ENCODE results near the gene ARMH1. TPM values are rescaled to one million over a fixed set of nuclear protein-coding genes. Genes with fewer than 3 reads are reported as not detected.

ARMH1 gene
- total RNA-seq: 1 to 10 TPM in 3 of 6 donors, under 1 TPM in 3; 0.42 to 2.9 (median 1.1) TPM
- 10 to 100 TPM in 1 of 2 donors, 1 to 10 TPM in 1; 5.6 to 10.7 TPM for polyA plus RNA-seq

DNA sequence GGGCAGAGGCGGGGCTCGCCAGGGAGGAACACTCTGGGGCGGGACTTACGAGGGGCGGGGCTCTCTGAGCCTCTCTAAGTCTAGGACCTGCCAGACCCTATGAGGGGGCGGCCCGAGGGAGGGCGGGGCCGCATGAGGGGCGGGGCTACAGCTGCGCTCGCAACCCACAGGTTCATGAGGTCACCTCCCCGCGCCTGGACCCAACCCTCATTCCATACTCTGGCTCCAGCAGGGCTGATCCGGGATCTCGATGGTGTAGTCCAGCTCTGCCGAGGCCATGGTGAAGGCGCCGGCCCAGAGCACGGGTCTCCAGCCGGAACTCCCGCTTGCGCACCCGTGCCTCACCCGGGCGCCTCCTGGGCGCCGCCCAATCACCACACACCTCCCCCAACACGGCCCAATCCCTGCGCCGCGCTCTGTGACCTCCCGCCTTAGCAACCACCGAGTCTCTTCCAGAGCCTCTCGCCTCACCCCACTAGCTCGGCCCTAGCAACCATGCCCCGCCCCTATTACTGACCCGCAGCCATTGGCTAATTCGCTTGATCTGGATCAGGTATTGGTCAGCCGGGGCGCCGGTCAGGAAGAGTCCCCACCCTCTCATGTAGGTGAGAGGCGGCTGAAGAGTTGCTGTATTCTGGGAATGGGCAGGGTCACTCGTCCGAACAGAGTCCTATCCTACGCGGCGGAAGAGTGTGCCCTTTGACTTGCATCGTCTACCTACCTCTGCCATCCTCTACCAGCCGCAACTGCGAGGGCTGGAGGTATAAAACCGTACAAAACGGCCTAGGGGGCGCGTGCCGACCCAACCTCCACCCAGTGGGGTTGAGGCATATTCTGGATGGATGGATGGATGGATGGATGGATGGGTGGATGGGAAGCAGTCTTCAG lies at the start of gene ARMH1, which contains the start of gene TMEM53:
Gene ARMH1, plus strand, starts transcription at position 602 of the 888 bp plus-strand sequence. CDS start 14,984 bp downstream, outside the sequence.
Gene TMEM53, minus strand, starts transcription at position 369 of the 888 bp plus-strand sequence. Its CDS starts 90 bp downstream, at position 279.
- peak; percentile 59 for FAIRE-seq
- Histone ChIP-seq H3K36me3 (no peaks in the 10 kb centered on the region), H3K27me3 (no peaks in the 10 kb centered on the region), H3K27ac (peak within 1 kb of the TSS; percentile 92 to 98 (median 97)), H3K4me3 (peak within 1 kb of the TSS; percentile 36 to 65 (median 54)), H3K9me3 (no peaks in the 10 kb centered on the region), H3K4me1 (peaks cover 0 to 21% (median 0%) of the 10 kb centered on the region in 3 donors)
- intact Hi-C loops (cut with DNase I): no loop called here
- peak; percentile 92 to 96 (median 95) for ATAC-seq
- TF ChIP-seq, protein P1, sequence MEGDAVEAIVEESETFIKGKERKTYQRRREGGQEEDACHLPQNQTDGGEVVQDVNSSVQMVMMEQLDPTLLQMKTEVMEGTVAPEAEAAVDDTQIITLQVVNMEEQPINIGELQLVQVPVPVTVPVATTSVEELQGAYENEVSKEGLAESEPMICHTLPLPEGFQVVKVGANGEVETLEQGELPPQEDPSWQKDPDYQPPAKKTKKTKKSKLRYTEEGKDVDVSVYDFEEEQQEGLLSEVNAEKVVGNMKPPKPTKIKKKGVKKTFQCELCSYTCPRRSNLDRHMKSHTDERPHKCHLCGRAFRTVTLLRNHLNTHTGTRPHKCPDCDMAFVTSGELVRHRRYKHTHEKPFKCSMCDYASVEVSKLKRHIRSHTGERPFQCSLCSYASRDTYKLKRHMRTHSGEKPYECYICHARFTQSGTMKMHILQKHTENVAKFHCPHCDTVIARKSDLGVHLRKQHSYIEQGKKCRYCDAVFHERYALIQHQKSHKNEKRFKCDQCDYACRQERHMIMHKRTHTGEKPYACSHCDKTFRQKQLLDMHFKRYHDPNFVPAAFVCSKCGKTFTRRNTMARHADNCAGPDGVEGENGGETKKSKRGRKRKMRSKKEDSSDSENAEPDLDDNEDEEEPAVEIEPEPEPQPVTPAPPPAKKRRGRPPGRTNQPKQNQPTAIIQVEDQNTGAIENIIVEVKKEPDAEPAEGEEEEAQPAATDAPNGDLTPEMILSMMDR (IDR thresholded peaks at IDR 0.05): no peak
- 0 to 1% methylated on average over 53 to 56 of the region's 56 CpGs for WGBS, 2 donors
- DNase-seq: peak; percentile 96 to 100 (median 100)

DNA sequence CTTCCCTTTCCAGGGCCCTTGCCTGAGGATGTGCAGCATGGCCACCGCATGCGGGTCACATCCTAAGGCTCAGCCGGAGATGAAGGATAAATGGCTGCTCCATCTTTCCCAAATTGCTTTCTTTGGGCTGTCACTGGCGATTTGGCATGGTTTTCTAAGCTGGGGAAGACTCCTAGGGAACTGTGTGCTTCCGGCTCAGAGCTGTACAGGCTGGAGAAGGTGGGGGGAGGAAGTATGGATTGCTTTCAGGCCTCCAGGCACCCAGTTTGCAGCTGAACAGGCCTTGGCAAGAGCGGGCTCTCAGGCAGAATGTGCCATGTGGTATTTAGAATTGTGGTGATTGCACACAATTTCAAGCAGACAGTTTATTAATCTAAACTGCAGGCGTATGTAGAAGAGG lies 49.2 kb upstream of the ARMH1 start:
- no peak for FAIRE-seq
- 87 to 93% methylated on average over 7 of the region's 7 CpGs for WGBS, 2 donors

DNA sequence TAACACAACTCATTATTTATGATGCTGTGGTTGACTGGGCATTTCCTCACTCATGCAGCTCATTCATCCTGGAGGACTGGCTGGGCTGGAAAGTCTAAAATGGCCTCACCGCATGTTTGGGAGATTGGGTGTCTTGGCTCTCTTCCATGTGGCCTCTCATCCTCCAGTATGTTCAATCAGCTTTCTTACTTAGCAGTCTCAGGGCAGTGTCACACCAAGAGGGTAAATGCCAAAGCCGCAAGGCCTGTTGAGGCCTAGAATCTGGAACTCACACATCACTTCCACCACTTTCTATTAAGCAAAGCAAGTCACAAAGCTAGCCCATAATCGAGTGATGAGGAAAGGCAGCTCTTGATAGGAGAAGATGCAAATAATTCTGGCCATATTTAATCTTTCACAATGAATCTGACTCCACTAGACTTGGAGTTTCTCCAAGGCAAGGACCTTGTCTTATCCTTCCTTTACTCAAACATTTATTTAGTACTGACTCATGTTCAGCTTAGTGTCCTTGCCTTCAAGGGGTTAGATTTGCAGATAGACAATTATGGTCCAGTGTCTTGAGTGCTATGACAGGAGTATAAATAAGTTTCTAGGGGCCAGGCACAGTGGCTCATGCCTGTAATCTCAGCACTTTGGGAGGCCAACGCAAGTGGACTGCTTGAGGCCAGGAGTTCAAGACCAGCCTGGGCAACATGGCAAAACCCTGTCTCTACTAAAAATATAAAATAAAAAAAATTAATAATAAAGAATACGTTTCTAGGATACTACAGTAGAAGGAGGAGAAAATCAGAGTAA lies 45.4 kb upstream of the ARMH1 start:
- DNase-seq: peak in 3 of 6 donors; percentile 3 to 40 (median 6)
- intact Hi-C loops (cut with DNase I): no loop called here
- no peak for FAIRE-seq
- H3K4me3 ChIP-seq: no peak overlapping the region
- no peaks in the 10 kb centered on the region for H3K9me3 ChIP-seq
- H3K27ac ChIP-seq: no peak overlapping the region
- ATAC-seq: no peak
- H3K36me3 ChIP-seq: peaks cover 0 to 5% (median 0%) of the 10 kb centered on the region in 3 donors
- TF ChIP-seq, protein P1 (IDR thresholded peaks at IDR 0.05): no peak
- no peaks in the 10 kb centered on the region for H3K27me3 ChIP-seq
- H3K4me1 ChIP-seq: peaks cover 0 to 16% (median 0%) of the 10 kb centered on the region in 3 donors
- 71 to 72% methylated on average over 5 of the region's 5 CpGs for WGBS, 2 donors

More for the DNA sequence above, 49.2 kb upstream of the ARMH1 start:
- Histone ChIP-seq H3K36me3 (no peaks in the 10 kb centered on the region), H3K27me3 (no peaks in the 10 kb centered on the region), H3K27ac (no peak overlapping the region), H3K4me1 (no peaks in the 10 kb centered on the region), H3K4me3 (no peak overlapping the region), H3K9me3 (no peaks in the 10 kb centered on the region)
- DNase-seq: no peak
- no peak for ATAC-seq
- intact Hi-C loops (cut with DNase I): no loop called here
- TF ChIP-seq, protein P1 (IDR thresholded peaks at IDR 0.05): no peak

DNA sequence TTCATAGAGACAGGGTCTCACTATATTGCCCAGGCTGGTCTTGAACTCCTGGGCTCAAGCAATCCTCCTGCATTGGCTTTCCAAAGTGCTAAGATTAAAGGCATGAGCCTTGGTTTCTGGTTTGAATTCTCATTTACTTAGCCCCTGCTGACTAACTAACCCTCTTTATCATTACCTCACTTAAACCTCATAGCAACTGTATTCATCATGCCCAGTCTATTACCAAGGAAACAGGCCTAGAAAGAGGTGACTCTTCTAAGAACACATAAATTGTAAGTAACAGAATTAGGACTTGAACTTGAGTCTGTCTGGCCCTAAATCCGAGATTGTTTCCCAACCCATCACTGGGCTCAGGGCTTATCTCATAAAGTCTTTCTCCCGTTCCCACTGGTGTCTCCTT lies 44.4 kb upstream of the ARMH1 start:
- no peak for ATAC-seq

More for the DNA sequence above, 44.4 kb upstream of the ARMH1 start:
- H3K36me3 ChIP-seq: peaks cover 0 to 5% (median 0%) of the 10 kb centered on the region in 3 donors
- no peak overlapping the region for H3K27ac ChIP-seq
- intact Hi-C loops (cut with DNase I): no loop called here
- no peak for DNase-seq
- WGBS, 2 donors: 91 to 98% methylated on average over 2 of the region's 2 CpGs
- FAIRE-seq: no peak
- no peaks in the 10 kb centered on the region for H3K27me3 ChIP-seq
- peaks cover 0 to 16% (median 0%) of the 10 kb centered on the region in 3 donors for H3K4me1 ChIP-seq
- TF ChIP-seq, protein P1 (IDR thresholded peaks at IDR 0.05): no peak
- no peaks in the 10 kb centered on the region for H3K9me3 ChIP-seq
- no peak overlapping the region for H3K4me3 ChIP-seq

All from pancreas (tissue), 10 donors.